Fibroblast of villous mesenchyme (primary cell): ENCODE data around the gene HCK. TPM values are rescaled to one million over a fixed set of nuclear protein-coding genes. Genes with fewer than 3 reads are reported as not detected.
"Not testable (repeated sequence)": the region's sequence is repeated elsewhere in the genome, so short reads cannot be mapped to it uniquely, and the experiment has no call there.

ENCODE experiments used
- DNase-seq: peaks from one replicate; pipeline ENCODE4 v3.0.0-alpha.2; 2010; ENCODE audit warnings: low read depth
- H3K4me3 ChIP-seq: 2 replicates; pipeline ENCODE4 v1.5.1; 2011; ENCODE audit warnings: low read depth, mild to moderate bottlenecking, low read length
- CTCF ChIP-seq: IDR thresholded peaks from 2 replicates; pipeline ENCODE4 v1.5.1; 2012; ENCODE audit warnings: low read depth, mild to moderate bottlenecking, low read length; ENCODE audit not compliant: insufficient read depth
- total RNA-seq: library from RNA; depleted of rRNA; stranded (reverse); fragments of >200 nt; gene quantifications from 2 replicates; pipeline ENCODE4 v1.2.3, GENCODE V29; 2012

Gene HCK
- total RNA-seq, 1 donor: not detected

- TF ChIP-seq CTCF: no peak
- no peak overlapping the region for H3K4me3 ChIP-seq
- DNase-seq: no peak
Observed at GRCh38 chr20:32028647-32029372, 23.2 kb upstream of the HCK start.

- no peak overlapping the region for H3K4me3 ChIP-seq
- TF ChIP-seq CTCF: no peak
- DNase-seq: no peak
Observed at GRCh38 chr20:32029561-32029960, 22.5 kb upstream of the HCK start.

GRCh38 chr20:32031007-32031958, 20.8 kb upstream of the HCK start:
- DNase-seq: peak; percentile 80
- H3K4me3 ChIP-seq: peak overlapping the region; percentile 18
- TF ChIP-seq CTCF: peak; percentile 92

- TF ChIP-seq CTCF: no peak
- DNase-seq: no peak
- H3K4me3 ChIP-seq: no peak overlapping the region
Observed at GRCh38 chr20:32033316-32033715, 18.7 kb upstream of the HCK start.

- DNase-seq, H3K4me3 ChIP-seq: not testable (repeated sequence)
Observed at GRCh38 chr20:32033721-32034120, 18.3 kb upstream of the HCK start.

- peak; percentile 15 for TF ChIP-seq CTCF
- no peak for DNase-seq
- no peak overlapping the region for H3K4me3 ChIP-seq
Observed at GRCh38 chr20:32034581-32035425, 17.2 kb upstream of the HCK start.
